ENCODE results near the gene UNC119B.

GRCh38 chr12:120758798-120759590 lies 48.7 kb downstream of the UNC119B start:
- TF ChIP-seq POLR2AphosphoS5 (IDR thresholded peaks at IDR 0.05) (no peak), POLR2A (IDR thresholded peaks at IDR 0.05) (no peak), EP300 (IDR thresholded peaks at IDR 0.05; ENCODE audit: low read depth) (no peak)
- TF ChIP-seq, protein P1, sequence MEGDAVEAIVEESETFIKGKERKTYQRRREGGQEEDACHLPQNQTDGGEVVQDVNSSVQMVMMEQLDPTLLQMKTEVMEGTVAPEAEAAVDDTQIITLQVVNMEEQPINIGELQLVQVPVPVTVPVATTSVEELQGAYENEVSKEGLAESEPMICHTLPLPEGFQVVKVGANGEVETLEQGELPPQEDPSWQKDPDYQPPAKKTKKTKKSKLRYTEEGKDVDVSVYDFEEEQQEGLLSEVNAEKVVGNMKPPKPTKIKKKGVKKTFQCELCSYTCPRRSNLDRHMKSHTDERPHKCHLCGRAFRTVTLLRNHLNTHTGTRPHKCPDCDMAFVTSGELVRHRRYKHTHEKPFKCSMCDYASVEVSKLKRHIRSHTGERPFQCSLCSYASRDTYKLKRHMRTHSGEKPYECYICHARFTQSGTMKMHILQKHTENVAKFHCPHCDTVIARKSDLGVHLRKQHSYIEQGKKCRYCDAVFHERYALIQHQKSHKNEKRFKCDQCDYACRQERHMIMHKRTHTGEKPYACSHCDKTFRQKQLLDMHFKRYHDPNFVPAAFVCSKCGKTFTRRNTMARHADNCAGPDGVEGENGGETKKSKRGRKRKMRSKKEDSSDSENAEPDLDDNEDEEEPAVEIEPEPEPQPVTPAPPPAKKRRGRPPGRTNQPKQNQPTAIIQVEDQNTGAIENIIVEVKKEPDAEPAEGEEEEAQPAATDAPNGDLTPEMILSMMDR (IDR thresholded peaks at IDR 0.05) = no peak
